Choroid plexus epithelial cell (primary cell): ENCODE results near the gene PRAMEF11.

ENCODE experiments used
- DNase-seq: peaks from one replicate; pipeline ENCODE4 v3.0.0-alpha.2; 2010; ENCODE audit warnings: low read depth
- H3K4me3 ChIP-seq: 2 replicates; pipeline ENCODE4 v1.5.1; 2011; ENCODE audit warnings: low read depth, mild to moderate bottlenecking, control low read depth, low read length, moderate library complexity
- CTCF ChIP-seq: conservative IDR thresholded peaks from 2 replicates; pipeline ENCODE4 v1.5.1; 2011; ENCODE audit warnings: low read depth, mild to moderate bottlenecking, control low read depth, inconsistent platforms, low read length, moderate library complexity

The PRAMEF11 gene

GRCh38 chr1:12775443-12775842, 55.8 kb downstream of the PRAMEF11 start:
- no peak for TF ChIP-seq CTCF
- DNase-seq: no peak
- H3K4me3 ChIP-seq: no peak overlapping the region

- DNase-seq: no peak
- TF ChIP-seq CTCF: no peak
- H3K4me3 ChIP-seq: no peak overlapping the region
Measured at GRCh38 chr1:12774801-12775345, 56.3 kb downstream of the PRAMEF11 start.
